Colonic mucosa (tissue), 4 donors: Measurements from ENCODE around the gene SCD5. TPM values are rescaled to one million over a fixed set of nuclear protein-coding genes. Genes with fewer than 3 reads are reported as not detected.

ENCODE experiments used
- DNase-seq: peaks from one replicate; pipeline ENCODE4 v3.0.0-alpha.2; 2020
- H3K27ac ChIP-seq: fragments of 200-600 bp; one replicate; pipeline ENCODE4 v1.8.0; 2021
- H3K27me3 ChIP-seq: fragments of 200-600 bp; one replicate; pipeline ENCODE4 v1.8.0; 2021
- H3K36me3 ChIP-seq: fragments of 200-600 bp; one replicate; pipeline ENCODE4 v1.8.0; 2021
- H3K4me1 ChIP-seq: fragments of 200-600 bp; one replicate; pipeline ENCODE4 v1.8.0; 2021; ENCODE audit warnings: mild to moderate bottlenecking
- H3K4me3 ChIP-seq: fragments of 200-600 bp; one replicate; pipeline ENCODE4 v1.8.0; 2021
- H3K9ac ChIP-seq, 2 donors: one replicate each; pipeline ENCODE4 v1.7.0; 2013; ENCODE audit warnings: control low read depth in 2 of 2, low read depth in 2 of 2, low read length in 2 of 2
- H3K9me3 ChIP-seq: fragments of 200-600 bp; one replicate; pipeline ENCODE4 v1.8.0; 2021
- CTCF ChIP-seq: fragments of 200-600 bp; IDR thresholded peaks from one replicate; pipeline ENCODE4 v1.8.0; 2022; ENCODE audit warnings: antibody characterized with exemption, mild to moderate bottlenecking
- intact Hi-C: fragments of 100-400 bp; cut with DNase I; formaldehyde crosslinking; loops from one replicate; pipeline ENCODE4 v1.14.1; 2022
- total RNA-seq, 2 donors: library from RNA; stranded (reverse); fragmentation: NEBNext Ultra II Directional in 1 of 2; extraction: Animal tissue kit (Norgen Biotek cat#: 25700) in 1 of 2; gene quantifications; one replicate each; pipeline ENCODE4 v1.2.1, GENCODE V29; 2021
- donor health status: healthy.
- donor health status: DM: no; HTN: no; CAD: no.
- donor health status: DM: no; HTN: no; CAD: no.

Gene SCD5
- total RNA-seq, 2 donors from 2014 or later: 2.8 to 4.4 TPM

- DNase-seq: no peak
- intact Hi-C loops: no loop called here
- H3K27ac ChIP-seq: no peak overlapping the region
Measured at GRCh38 chr4:82708982-82709381, 89.6 kb downstream of the SCD5 start.

GRCh38 chr4:82706349-82707000 lies 92.1 kb downstream of the SCD5 start:
- H3K27ac ChIP-seq: no peak overlapping the region
- H3K9ac ChIP-seq: no peak overlapping the region
- intact Hi-C loops: no loop called here
- no peaks in the 10 kb centered on the region for H3K4me1 ChIP-seq
- no peaks in the 10 kb centered on the region for H3K9me3 ChIP-seq
- H3K27me3 ChIP-seq: no peaks in the 10 kb centered on the region
- H3K4me3 ChIP-seq: no peak overlapping the region
- DNase-seq: no peak
- TF ChIP-seq CTCF: no peak
- H3K36me3 ChIP-seq: no peaks in the 10 kb centered on the region

More at GRCh38 chr4:82708982-82709381, 89.6 kb downstream of the SCD5 start:
- H3K9me3 ChIP-seq: no peaks in the 10 kb centered on the region
- no peaks in the 10 kb centered on the region for H3K4me1 ChIP-seq
- no peaks in the 10 kb centered on the region for H3K27me3 ChIP-seq
- no peaks in the 10 kb centered on the region for H3K36me3 ChIP-seq
- H3K4me3 ChIP-seq: no peak overlapping the region
- H3K9ac ChIP-seq: no peak overlapping the region
- TF ChIP-seq CTCF: no peak

GRCh38 chr4:82705928-82706300 lies 92.7 kb downstream of the SCD5 start:
- no peaks in the 10 kb centered on the region for H3K36me3 ChIP-seq
- intact Hi-C loops: no loop called here

GRCh38 chr4:82705169-82705927 lies 93.2 kb downstream of the SCD5 start:
- no peaks in the 10 kb centered on the region for H3K9me3 ChIP-seq
- no peaks in the 10 kb centered on the region for H3K27me3 ChIP-seq
- H3K4me1 ChIP-seq: no peaks in the 10 kb centered on the region
- no peak overlapping the region for H3K9ac ChIP-seq
- intact Hi-C loops: no loop called here
- no peak for DNase-seq
- no peak overlapping the region for H3K4me3 ChIP-seq
- no peak overlapping the region for H3K27ac ChIP-seq
- TF ChIP-seq CTCF: no peak
- H3K36me3 ChIP-seq: no peaks in the 10 kb centered on the region

More at GRCh38 chr4:82705928-82706300, 92.7 kb downstream of the SCD5 start:
- DNase-seq: no peak
- no peak overlapping the region for H3K9ac ChIP-seq
- no peaks in the 10 kb centered on the region for H3K27me3 ChIP-seq
- no peak overlapping the region for H3K27ac ChIP-seq
- H3K4me3 ChIP-seq: no peak overlapping the region
- no peaks in the 10 kb centered on the region for H3K9me3 ChIP-seq
- no peak for TF ChIP-seq CTCF
- no peaks in the 10 kb centered on the region for H3K4me1 ChIP-seq

- Histone ChIP-seq H3K36me3 (no peaks in the 10 kb centered on the region), H3K4me1 (no peaks in the 10 kb centered on the region), H3K9me3 (no peaks in the 10 kb centered on the region), H3K27me3 (no peaks in the 10 kb centered on the region), H3K9ac (no peak overlapping the region), H3K4me3 (no peak overlapping the region), H3K27ac (no peak overlapping the region)
- no peak for DNase-seq
- TF ChIP-seq CTCF: no peak
- intact Hi-C loops: no loop called here
Measured at GRCh38 chr4:82704156-82704555, 94.4 kb downstream of the SCD5 start.
